IPS DF 6.9 (cell line): ENCODE data around the gene TNIP3.
A peak's percentile ranks its signal among the peaks of the same experiment; 100 is the strongest.
"Not testable (repeated sequence)": the region's sequence is repeated elsewhere in the genome, so short reads cannot be mapped to it uniquely, and the experiment has no call there.

Experiments
- DNase-seq: peaks from one replicate; pipeline ENCODE4 v3.0.0-alpha.2; 2013; ENCODE audit warnings: low read depth, low spot score
- H3K27ac ChIP-seq: one replicate; pipeline ENCODE4 v1.5.1; 2013; ENCODE audit warnings: low read length, control low read depth
- H3K27me3 ChIP-seq: 2 replicates; pipeline ENCODE4 v1.6.1; 2013; ENCODE audit warnings: mild to moderate bottlenecking, low read length; ENCODE audit not compliant: control insufficient read depth, insufficient read depth
- H3K36me3 ChIP-seq: 2 replicates; pipeline ENCODE4 v1.6.1; 2013; ENCODE audit warnings: low read length; ENCODE audit not compliant: control insufficient read depth, insufficient read depth
- H3K4me1 ChIP-seq: 2 replicates; pipeline ENCODE4 v1.6.1; 2013; ENCODE audit warnings: low read length; ENCODE audit not compliant: control insufficient read depth, insufficient read depth
- H3K4me3 ChIP-seq: 2 replicates; pipeline ENCODE4 v1.5.1; 2013; ENCODE audit warnings: mild to moderate bottlenecking, low read length
- H3K9me3 ChIP-seq: 2 replicates; pipeline ENCODE4 v1.6.1; 2013; ENCODE audit warnings: low read length, inconsistent platforms; ENCODE audit not compliant: control insufficient read depth, insufficient read depth
- WGBS: extraction: QIAGEN DNeasy Blood & Tissue Kit; methylation state at CpG from one replicate; pipeline ENCODE4 v1.1.7; 2013; ENCODE audit warnings: mixed read lengths, missing lambda C conversion rate; ENCODE audit not compliant: insufficient read length, insufficient coverage; 5-methylcytosine and 5-hydroxymethylcytosine counted together

Gene TNIP3

DNA sequence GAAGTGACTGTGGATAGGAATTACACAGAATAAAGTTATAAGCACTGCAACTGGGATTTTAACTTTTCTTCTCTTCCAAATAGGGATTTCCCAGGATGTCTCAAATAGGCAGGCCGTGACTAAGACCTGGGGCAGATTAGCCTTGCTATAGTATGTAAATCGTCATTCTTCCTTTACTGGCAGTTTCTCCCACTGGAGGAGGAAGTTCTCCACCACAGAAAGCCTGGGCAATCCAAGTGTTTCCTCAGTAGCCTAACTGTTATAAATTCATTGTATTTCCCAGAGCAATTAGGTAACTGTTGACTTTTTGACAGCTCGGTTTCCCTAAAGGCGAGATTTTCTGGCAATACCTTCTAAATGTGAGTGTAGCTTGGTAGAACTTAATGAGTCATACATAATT, at the start of gene TNIP3:
Gene TNIP3 (minus strand): TSS at position 31 of the 400 bp plus-strand sequence. CDS start 196 bp downstream, outside the sequence.
- no peak within 1 kb of the TSS for H3K4me3 ChIP-seq

GRCh38 chr4:121212806-121213205, 48.7 kb upstream of the TNIP3 start:
- Histone ChIP-seq H3K4me1 (no peaks in the 10 kb centered on the region), H3K9me3 (no peaks in the 10 kb centered on the region), H3K4me3 (no peak overlapping the region), H3K27me3 (no peaks in the 10 kb centered on the region), H3K27ac (no peak overlapping the region), H3K36me3 (no peaks in the 10 kb centered on the region)
- no CpG with 5 or more reads among the region's 2 CpGs for WGBS
- DNase-seq = no peak

More for the DNA sequence above, at the start of gene TNIP3:
- Histone ChIP-seq H3K9me3 (no peaks in the 10 kb centered on the region), H3K27me3 (no peaks in the 10 kb centered on the region), H3K36me3 (no peaks in the 10 kb centered on the region), H3K4me1 (no peaks in the 10 kb centered on the region), H3K27ac (no peak within 1 kb of the TSS)
- no CpG with 5 or more reads among the region's 4 CpGs for WGBS
- DNase-seq = no peak

- Histone ChIP-seq H3K27ac (no peak overlapping the region), H3K27me3 (no peaks in the 10 kb centered on the region), H3K4me1 (no peaks in the 10 kb centered on the region), H3K36me3 (no peaks in the 10 kb centered on the region), H3K9me3 (no peaks in the 10 kb centered on the region), H3K4me3 (no peak overlapping the region)
- no peak for DNase-seq
- WGBS = no CpG with 5 or more reads among the region's 1 CpG
Measured at GRCh38 chr4:121209171-121209570, 45.0 kb upstream of the TNIP3 start.

DNA sequence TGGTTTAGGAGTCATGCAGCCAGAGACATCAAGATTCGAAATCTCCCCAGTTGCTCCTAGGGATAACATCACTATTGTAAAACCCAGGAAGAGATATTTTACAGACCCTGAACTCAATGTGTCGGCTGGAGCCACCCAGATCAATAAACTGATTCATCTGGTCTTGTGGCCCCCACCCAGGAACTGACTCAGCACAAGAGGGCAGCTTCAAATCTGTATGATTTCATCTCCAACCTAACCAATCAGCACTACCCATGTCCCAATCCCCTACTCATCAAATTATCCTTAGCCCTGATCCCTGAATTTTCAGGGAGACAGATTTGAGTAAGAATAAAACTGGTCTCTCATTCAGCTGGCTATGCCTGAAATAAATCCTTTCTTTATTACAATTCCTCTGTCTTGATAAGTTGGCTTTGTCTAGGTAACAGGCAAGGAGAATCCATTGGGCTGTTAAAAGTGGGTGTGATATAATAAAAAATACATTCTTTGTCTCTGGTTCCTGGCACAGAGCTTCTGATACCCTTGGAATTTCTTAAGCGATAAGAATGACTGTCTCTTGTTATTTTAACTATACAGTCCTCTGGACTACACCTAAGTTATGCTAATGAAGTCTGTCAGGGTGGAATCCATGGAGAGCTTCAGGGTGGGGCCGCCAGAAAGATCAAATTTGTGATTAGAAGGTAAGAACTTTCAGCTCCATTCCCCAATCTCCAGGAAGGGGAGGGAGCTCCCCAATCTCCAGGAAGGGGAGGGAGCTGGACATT, 44.3 kb upstream of the TNIP3 start:
- no CpG with 5 or more reads among the region's 4 CpGs for WGBS
- Histone ChIP-seq H3K36me3 (no peaks in the 10 kb centered on the region), H3K9me3 (no peaks in the 10 kb centered on the region)

GRCh38 chr4:121205777-121206176, 41.7 kb upstream of the TNIP3 start:
- not testable (repeated sequence) for DNase-seq, H3K4me3 ChIP-seq, H3K27me3 ChIP-seq, H3K9me3 ChIP-seq, H3K36me3 ChIP-seq, H3K27ac ChIP-seq, H3K4me1 ChIP-seq
- WGBS = no CpG with 5 or more reads among the region's 3 CpGs

More for the DNA sequence above, 44.3 kb upstream of the TNIP3 start:
- Histone ChIP-seq H3K27ac (no peak overlapping the region), H3K4me3 (no peak overlapping the region), H3K4me1 (no peaks in the 10 kb centered on the region), H3K27me3 (no peaks in the 10 kb centered on the region)
- no peak for DNase-seq

DNA sequence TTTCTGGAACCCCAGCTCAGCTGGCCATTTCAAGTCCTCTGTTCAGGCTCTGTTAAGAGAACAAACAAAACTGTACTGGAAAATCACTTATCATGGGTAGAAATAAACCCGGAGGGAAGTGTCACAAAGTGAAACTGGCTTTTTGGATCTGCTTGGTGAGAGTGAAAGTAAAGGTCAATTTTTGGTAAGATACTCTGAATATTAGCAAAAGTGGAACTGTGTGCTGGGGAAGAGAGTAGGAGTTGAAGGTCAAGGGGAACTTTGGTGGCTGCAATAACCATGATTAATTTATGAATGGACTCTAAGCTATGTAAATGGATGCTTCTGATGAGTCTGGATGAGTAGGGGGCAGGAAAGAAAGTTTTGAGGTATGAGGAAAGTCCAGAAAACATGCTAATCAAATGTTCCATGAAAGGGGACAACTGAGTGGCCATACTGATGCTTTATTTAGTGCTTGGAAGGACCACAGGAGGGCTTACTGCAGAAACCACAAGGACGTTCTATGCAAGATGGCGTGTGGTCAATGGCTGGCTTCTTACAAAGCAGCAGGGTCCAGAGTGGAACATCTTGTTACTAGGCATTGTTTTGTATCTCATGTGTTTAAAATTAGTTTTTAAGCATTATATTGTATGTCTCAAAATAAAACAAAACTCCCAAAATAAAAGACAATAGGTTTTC, 36.8 kb upstream of the TNIP3 start:
- Histone ChIP-seq H3K27ac (no peak overlapping the region), H3K4me3 (no peak overlapping the region), H3K27me3 (no peaks in the 10 kb centered on the region), H3K36me3 (no peaks in the 10 kb centered on the region), H3K9me3 (no peaks in the 10 kb centered on the region), H3K4me1 (no peaks in the 10 kb centered on the region)
- whole genome bisulfite sequencing = no CpG with 5 or more reads among the region's 3 CpGs
- DNase-seq = no peak

DNA sequence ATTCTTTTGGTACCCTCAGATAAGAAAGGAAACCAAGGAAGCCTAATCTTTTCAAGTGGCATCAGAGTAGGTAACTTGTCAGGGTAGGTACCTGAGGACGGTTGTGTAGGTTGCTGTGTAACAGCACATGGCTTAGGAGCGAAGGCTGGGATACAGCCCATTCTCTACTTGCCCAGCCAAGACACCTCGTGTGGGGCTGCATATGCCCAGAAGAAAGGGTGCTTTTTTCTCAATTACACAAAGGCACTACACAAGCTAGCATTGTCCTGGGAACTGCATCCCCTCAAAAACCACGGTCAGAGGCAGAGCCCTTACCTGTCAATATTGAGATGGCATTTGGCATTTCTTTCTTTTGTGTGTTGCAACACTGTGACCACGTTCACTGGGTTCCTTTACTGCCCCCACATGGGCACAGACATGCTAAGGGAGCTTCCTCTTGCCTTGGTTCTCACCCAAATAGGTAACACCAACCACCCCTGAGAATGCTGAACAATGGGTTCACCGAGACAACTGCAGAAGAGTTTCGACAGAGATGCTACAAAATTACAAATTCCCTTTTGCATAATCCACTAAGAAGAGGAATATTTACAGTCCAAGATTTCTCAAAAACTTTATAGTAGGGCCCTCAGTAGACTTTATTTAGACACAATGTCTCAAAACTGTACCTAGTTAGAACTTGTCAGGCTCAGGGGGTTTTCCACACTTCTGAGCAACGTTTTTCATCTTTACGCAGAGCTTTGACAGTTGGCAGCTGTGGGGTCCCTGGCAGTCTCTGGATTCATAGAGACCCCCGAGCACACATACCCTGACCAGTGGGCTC, 35.8 kb upstream of the TNIP3 start:
- DNase-seq = no peak
- Histone ChIP-seq H3K27me3 (no peaks in the 10 kb centered on the region), H3K36me3 (no peaks in the 10 kb centered on the region), H3K9me3 (no peaks in the 10 kb centered on the region), H3K4me3 (no peak overlapping the region), H3K4me1 (no peaks in the 10 kb centered on the region), H3K27ac (no peak overlapping the region)
- WGBS = no CpG with 5 or more reads among the region's 10 CpGs

- no peaks in the 10 kb centered on the region for H3K9me3 ChIP-seq
- no peak for DNase-seq
- no peak overlapping the region for H3K4me3 ChIP-seq
- H3K27ac ChIP-seq = no peak overlapping the region
- H3K36me3 ChIP-seq = no peaks in the 10 kb centered on the region
- H3K4me1 ChIP-seq = no peaks in the 10 kb centered on the region
- no peaks in the 10 kb centered on the region for H3K27me3 ChIP-seq
Measured at GRCh38 chr4:121198251-121198650, 34.1 kb upstream of the TNIP3 start.

DNA sequence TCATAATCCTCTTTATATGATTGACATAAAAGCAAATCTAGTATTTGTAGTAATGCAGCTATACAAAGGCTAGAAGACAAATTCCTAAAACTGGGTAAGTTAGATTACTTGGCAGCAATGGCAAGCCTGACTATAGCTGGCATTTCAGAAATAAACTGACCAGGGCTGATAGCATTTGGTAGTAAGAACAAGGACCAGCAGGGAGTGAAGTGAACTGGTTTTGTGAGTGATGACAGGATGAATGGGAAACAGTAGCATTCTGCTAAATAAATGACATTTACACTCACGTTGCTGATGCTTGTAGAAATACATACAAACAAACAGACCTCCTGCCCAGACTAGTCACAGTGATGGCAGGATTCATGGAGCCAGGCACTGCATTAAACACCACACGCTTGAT, 31.5 kb upstream of the TNIP3 start:
- WGBS = no CpG with 5 or more reads among the region's 2 CpGs

GRCh38 chr4:121192480-121192879, 28.4 kb upstream of the TNIP3 start:
- Histone ChIP-seq H3K36me3 (no peaks in the 10 kb centered on the region), H3K4me1 (peaks cover 2% of the 10 kb centered on the region; the same call in 1 of the 2 replicates), H3K9me3 (no peaks in the 10 kb centered on the region), H3K4me3 (no peak overlapping the region), H3K27ac (no peak overlapping the region), H3K27me3 (no peaks in the 10 kb centered on the region)
- peak; percentile 9 for DNase-seq
- WGBS = no CpG with 5 or more reads among the region's 6 CpGs

More for the DNA sequence above, 31.5 kb upstream of the TNIP3 start:
- H3K4me1 ChIP-seq = no peaks in the 10 kb centered on the region
- H3K4me3 ChIP-seq = no peak overlapping the region
- DNase-seq = no peak
- no peaks in the 10 kb centered on the region for H3K36me3 ChIP-seq
- no peaks in the 10 kb centered on the region for H3K9me3 ChIP-seq
- no peak overlapping the region for H3K27ac ChIP-seq
- H3K27me3 ChIP-seq = no peaks in the 10 kb centered on the region
